Measurements from ENCODE around the gene PIAS1.
"Not testable (repeated sequence)": the region's sequence is repeated elsewhere in the genome, so short reads cannot be mapped to it uniquely, and the experiment has no call there.

Gene PIAS1

GRCh38 chr15:68114840-68115239 lies 60.7 kb downstream of the PIAS1 start:
- no peak for DNase-seq (ENCODE audit: low spot score)

- no peak for DNase-seq (ENCODE audit: low spot score)
Observed at GRCh38 chr15:68124700-68125099, 70.6 kb downstream of the PIAS1 start.

GRCh38 chr15:68126396-68126795 lies 72.3 kb downstream of the PIAS1 start:
- DNase-seq (ENCODE audit: low spot score), result no peak

- DNase-seq (ENCODE audit: low spot score), result no peak
Observed at GRCh38 chr15:68129072-68129471, 75.0 kb downstream of the PIAS1 start.

- DNase-seq (ENCODE audit: low spot score), result no peak
Observed at GRCh38 chr15:68130851-68131250, 76.7 kb downstream of the PIAS1 start.

- no peak for DNase-seq (ENCODE audit: low spot score)
Observed at GRCh38 chr15:68137096-68137495, 83.0 kb downstream of the PIAS1 start.

GRCh38 chr15:68143129-68143528 lies 89.0 kb downstream of the PIAS1 start:
- no peak for DNase-seq (ENCODE audit: low spot score)

- no peak for DNase-seq (ENCODE audit: low spot score)
Observed at GRCh38 chr15:68143785-68144184, 89.7 kb downstream of the PIAS1 start.

- no peak for DNase-seq (ENCODE audit: low spot score)
Observed at GRCh38 chr15:68145706-68146105, 91.6 kb downstream of the PIAS1 start.

- DNase-seq (ENCODE audit: low spot score), result no peak
Observed at GRCh38 chr15:68148039-68148438, 93.9 kb downstream of the PIAS1 start.

GRCh38 chr15:68149059-68149458 lies 94.9 kb downstream of the PIAS1 start:
- DNase-seq (ENCODE audit: low spot score), result peak; percentile 64

GRCh38 chr15:68150187-68150586 lies 96.1 kb downstream of the PIAS1 start:
- DNase-seq (ENCODE audit: low spot score), result no peak

- DNase-seq (ENCODE audit: low spot score), result no peak
Observed at GRCh38 chr15:68151277-68151676, 97.2 kb downstream of the PIAS1 start.

GRCh38 chr15:68152342-68152741 lies 98.2 kb downstream of the PIAS1 start:
- no peak for DNase-seq (ENCODE audit: low spot score)

GRCh38 chr15:68154923-68155559 lies 100.9 kb downstream of the PIAS1 start:
- DNase-seq (ENCODE audit: low spot score), result peak; percentile 65

- DNase-seq (ENCODE audit: low spot score), result no peak
Observed at GRCh38 chr15:68157074-68157473, 103.0 kb downstream of the PIAS1 start.

GRCh38 chr15:68158046-68158628 lies 104.0 kb downstream of the PIAS1 start:
- DNase-seq (ENCODE audit: low spot score), result no peak

- no peak for DNase-seq (ENCODE audit: low spot score)
Observed at GRCh38 chr15:68163191-68163590, 109.1 kb downstream of the PIAS1 start.

GRCh38 chr15:68166847-68167246 lies 112.7 kb downstream of the PIAS1 start:
- DNase-seq (ENCODE audit: low spot score), result no peak

GRCh38 chr15:68172037-68172436 lies 117.9 kb downstream of the PIAS1 start:
- not testable (repeated sequence) for DNase-seq (ENCODE audit: low spot score)

GRCh38 chr15:68173119-68173518 lies 119.0 kb downstream of the PIAS1 start:
- no peak for DNase-seq (ENCODE audit: low spot score)

- DNase-seq (ENCODE audit: low spot score), result no peak
Observed at GRCh38 chr15:68175526-68175925, 121.4 kb downstream of the PIAS1 start.

GRCh38 chr15:68176601-68177000 lies 122.5 kb downstream of the PIAS1 start:
- DNase-seq (ENCODE audit: low spot score), result peak; percentile 24

GRCh38 chr15:68177742-68178141 lies 123.6 kb downstream of the PIAS1 start:
- peak; percentile 35 for DNase-seq (ENCODE audit: low spot score)
